Frontal cortex (tissue), 4 donors: ENCODE data around the gene SIDT2. TPM values are rescaled to one million over a fixed set of nuclear protein-coding genes. Genes with fewer than 3 reads are reported as not detected.
"Not testable (repeated sequence)": the region's sequence is repeated elsewhere in the genome, so short reads cannot be mapped to it uniquely, and the experiment has no call there.

Experiments used
- DNase-seq, 2 donors: peaks; one replicate each; pipeline ENCODE4 v3.0.0; 2012; ENCODE audit warnings: low spot score in 2 of 2
- FAIRE-seq: peaks from 2 replicates; lab custom pipeline; 2012; peaks lifted over from hg19 to GRCh38; lab: Jason Lieb, UNC
- total RNA-seq: library from RNA; depleted of rRNA; stranded (reverse); fragments of >200 nt; gene quantifications from one replicate; pipeline ENCODE4 v1.2.3, GENCODE V29; 2014
- donor health status: control.
- donor health status: control.
- donor health status: control.

The SIDT2 gene
- total RNA-seq, 1 donor from 2014 or later = 9.4 TPM

DNA sequence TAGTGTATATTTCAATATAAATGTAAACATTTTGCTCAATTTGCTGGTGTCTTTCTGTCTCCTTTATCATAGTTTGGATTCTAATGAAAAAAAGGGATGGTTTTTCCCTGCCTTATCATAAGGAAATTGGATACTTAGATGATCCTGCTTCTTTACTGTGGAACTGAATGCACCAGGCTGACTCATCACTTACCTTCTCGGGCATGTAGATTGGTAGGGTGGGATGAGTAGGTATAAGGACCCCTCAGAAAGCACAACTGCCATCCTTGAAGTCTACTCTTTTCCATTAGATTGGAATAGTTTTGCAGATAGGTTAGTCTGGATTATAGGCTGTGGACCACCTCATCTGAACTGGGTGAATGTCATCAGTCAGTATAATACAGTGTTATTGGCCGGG is 7.5 kb upstream of the SIDT2 start:
- no peak for FAIRE-seq
- DNase-seq = no peak

DNA sequence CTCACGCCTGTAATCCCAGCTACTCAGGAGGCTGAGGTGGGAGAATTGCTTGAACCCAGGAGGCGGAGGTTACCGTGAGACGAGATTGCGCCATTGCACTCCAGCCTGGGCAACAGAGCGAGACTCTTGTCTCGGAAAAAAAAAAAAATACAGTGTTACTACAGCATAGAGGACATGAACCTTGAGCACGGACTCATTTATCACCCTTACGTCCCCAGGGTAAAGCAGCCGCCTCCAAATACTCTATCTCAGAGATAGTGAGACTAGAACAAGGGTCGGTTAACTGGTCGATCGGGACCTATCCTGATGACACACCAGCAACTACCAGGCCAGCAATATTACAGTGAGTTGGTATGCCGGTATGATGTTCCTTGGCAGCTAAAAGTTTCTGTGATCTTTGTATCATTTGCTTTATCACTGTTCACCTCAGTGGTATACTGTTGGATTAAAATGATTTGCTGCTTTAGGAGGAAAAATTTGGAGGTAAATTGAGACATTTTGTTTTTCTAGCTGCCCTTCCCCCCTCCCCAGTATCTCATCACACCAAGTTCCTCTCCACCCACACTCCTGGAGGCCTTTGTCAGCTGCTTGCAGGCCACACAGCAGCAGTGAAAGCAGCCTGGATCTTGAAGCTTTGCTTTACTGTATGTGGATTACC is 7.0 kb upstream of the SIDT2 start:
- DNase-seq = no peak

DNA sequence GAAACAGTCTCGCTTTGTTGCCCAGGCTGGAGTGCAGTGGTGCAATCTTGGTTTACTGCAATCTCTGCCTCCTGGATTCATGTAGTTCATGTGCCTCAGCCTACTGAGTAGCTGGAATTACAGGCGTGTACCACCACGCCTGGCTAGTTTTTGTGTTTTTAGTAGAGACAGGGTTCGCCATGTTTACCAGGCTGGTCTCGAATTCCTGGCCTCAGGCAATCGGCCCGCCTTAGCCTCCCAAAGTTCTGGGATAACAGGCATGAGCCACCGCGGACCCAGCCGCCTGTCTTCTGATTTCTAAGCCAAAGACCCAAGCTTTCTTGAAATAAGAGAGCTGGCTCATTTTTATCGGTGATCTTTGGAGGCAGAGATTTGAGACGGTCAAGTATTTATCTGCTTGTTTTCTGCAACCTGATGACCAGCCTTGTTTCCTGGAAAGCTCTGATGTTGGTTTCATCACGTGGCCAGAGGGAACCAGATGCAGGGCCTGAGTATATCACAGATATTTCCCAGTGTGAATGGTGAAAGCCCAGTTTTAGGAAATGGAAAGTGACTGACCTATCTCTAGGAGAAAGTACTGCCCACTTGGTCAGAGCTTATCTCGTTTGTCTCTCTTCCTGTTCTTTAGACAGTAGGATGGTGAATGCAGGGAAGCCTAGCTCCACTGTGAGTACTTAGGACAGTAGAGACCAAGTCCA is 5.7 kb upstream of the SIDT2 start:
- FAIRE-seq = no peak
- DNase-seq = peak in 1 of 2 donors; percentile 3

More for the DNA sequence above, 7.0 kb upstream of the SIDT2 start:
- FAIRE-seq = no peak

DNA sequence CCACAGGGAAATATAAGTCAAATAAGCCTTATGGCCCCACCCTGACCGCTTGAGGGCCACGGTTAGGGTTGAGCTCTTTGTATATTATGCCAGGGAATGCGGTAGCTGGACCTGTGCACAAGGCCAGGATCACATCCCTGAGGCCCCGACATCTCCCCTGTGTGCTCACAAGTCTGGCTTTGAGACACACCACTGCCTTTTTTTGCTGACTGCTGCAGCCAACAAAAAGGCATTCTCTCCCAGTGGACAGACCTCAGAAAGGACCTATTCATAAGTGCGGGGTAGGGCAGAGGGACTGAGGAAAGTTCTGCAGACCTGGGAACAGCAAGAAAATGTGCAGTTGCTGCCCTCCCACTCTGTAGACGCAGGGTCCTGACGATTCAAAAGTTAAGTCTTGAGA is 3.4 kb upstream of the SIDT2 start:
- DNase-seq (peak in 1 of 2 donors; percentile 39), FAIRE-seq (no peak)

DNA sequence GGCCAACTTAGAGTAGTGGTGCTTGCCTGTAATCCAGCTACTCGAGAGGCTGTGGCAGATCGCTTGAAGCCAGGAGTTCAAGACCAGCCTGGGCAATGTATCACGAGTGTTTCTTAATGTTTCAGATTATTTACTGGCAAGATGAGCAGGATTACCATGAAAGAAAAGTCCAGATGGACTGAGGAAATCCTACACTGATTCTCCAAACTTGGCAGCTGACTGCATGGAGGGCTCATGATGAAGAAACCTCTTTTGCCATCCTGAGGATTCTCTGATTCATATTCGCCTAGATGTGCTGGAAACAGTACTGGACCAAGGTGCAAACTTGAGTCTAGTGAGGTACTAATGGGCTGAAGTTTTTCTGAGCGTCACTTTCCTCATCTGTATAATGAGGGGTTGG is 2.8 kb upstream of the SIDT2 start:
- FAIRE-seq = no peak
- peak in 1 of 2 donors; percentile 3 for DNase-seq

DNA sequence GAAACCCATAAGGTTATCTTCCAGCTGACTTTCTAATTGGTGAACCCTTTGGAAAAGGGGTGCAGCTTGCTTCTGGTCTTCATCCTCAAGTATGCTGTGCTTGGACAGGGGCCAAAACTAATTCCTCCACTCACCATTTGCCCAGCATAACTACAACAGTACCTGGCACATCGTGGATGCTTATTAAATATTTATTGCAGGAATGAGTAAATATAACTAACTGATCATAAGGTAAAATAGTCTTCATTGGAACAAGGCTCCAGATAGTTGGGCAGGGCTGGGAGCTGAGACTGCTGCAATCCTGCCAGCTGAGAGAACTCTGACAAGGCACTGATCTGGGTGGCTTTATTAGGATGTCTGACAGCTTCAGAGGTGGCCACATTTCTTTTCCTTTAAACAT is 2.4 kb upstream of the SIDT2 start:
- FAIRE-seq = no peak
- peak in 1 of 2 donors; percentile 3 for DNase-seq

DNA sequence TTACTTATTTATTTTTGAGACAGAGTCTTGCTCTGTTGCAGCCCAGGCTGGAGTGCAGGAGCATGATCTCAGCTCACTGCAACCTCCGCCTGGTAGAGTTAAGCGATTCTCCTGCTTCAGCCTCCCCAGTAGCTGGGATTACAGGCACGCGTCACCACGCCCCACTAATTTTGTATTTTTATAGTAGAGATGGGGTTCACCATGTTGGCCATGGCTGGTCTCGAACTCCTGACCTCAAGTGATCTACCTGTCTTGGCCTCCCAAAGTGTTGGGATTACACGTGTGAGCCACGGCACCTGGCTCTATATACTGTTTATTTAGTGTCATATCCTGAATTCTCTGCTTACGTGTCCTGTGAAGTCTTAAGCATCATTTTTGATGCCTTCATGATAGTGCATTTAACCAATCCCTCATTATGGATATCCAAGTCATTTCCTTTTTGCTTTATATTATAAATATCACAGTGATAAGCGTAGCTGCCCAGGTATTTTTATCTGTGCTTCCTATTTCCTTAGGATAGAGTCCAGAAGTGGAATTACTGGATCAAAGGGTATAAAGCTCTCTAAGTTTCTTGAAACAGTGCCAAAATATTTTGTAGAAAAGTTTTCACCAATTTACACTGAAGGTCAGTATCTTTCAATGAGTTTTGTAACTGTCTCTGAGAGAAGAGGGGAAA is 871 bp upstream of the SIDT2 start:
- peak in 1 of 2 donors; percentile 10 for DNase-seq
- no peak for FAIRE-seq

DNA sequence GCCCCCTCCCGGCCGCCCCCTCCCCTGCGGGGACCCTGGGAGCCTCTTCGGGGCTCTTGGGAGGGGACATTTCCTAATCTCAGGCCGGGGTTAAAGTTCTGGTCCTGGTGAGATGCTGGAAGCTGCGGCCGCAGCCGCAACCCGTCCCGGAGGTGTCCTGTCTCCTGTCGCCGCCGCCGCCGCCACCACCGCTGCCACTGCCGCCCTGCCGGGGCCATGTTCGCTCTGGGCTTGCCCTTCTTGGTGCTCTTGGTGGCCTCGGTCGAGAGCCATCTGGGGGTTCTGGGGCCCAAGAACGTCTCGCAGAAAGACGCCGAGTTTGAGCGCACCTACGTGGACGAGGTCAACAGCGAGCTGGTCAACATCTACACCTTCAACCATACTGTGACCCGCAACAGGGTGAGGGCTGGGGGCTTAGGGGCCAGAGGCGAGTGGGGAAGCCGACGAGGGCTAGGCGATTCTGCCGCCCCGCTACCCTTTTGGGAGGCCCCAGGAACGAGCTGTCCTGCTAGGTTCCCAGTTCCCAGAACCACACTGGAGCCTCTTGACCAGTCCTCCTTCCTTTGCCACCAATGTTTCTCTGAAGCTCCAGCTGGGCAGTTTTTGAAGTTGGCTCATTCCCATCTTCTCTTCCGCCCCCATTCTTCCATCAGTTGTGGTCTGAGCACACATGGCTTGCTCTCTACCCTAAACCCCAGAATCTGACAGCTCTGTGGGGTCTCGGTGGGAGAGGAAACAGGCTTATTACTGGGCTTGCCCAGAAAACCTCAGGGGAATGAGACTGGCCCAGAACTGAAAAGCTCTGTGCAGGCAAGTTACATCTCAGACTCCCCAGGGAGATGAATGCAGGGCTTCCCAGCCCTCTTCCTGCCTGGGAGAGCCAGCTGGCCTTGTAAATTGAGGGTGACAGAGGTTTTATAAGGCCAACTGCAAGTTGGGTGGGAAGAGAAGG is 781 bp downstream of the SIDT2 start:
- no peak for FAIRE-seq
- peak; percentile 37 to 44 for DNase-seq

DNA sequence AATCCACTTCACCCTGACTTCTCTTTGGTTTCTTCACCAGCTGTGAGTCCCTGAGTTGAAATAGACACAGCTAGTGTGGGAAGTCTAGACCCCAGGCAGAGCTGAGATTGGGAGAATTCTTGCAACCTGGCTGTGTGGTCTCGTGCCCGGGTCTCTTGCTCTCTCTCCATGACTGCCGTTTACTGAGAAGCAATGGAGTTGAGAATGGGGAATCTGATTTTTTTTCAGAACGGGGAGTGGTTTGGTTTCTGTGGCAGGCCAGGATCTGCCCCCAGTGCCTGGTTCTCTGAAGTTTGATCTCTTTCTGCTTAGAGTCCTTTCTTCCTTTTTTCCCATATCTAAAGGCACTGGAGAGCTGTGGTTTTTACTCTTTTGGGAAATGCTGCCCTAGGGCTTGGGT is 1.5 kb downstream of the SIDT2 start:
- DNase-seq (peak; percentile 6 to 14), FAIRE-seq (no peak)

DNA sequence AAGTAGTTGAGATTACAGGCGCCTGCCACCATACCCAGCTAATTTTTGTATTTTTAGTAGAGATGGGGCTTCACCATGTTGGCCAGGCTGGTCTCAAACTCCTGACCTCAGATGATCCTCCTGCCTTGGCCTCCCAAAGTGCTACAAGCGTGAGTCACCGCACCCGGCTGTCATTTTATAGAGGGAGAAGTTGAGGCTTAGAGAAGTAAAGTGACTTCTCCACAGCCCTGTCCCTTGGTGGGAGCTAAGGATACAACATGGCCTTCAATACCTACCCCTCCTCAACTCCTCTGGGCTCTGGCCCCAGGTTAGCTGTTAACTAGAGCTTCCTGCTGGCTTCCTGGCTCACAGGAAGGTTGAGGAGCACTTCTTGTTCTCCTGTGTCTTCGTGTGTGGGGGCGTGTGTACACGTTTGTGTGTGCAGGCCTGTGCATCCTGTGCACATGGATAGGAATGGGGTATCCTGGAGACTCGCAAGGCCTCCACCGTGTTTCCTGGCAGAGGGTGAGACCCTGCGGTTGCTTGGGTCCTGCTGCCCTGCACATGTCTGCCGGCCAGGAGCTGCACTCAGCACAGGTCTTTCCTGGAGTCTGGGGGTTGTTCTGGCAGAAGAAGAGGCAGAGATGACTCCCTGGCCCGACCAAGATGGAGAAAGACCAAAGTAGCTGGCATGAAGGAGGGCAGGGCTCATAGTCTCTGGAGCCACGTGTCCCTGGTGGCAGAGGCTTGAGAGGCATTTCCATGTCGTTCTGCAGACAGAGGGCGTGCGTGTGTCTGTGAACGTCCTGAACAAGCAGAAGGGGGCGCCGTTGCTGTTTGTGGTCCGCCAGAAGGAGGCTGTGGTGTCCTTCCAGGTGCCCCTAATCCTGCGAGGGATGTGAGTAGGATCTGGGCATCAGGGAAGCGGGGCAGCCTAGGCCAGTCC is 2.4 kb downstream of the SIDT2 start:
- peak; percentile 69 to 73 for DNase-seq
- FAIRE-seq = no peak

DNA sequence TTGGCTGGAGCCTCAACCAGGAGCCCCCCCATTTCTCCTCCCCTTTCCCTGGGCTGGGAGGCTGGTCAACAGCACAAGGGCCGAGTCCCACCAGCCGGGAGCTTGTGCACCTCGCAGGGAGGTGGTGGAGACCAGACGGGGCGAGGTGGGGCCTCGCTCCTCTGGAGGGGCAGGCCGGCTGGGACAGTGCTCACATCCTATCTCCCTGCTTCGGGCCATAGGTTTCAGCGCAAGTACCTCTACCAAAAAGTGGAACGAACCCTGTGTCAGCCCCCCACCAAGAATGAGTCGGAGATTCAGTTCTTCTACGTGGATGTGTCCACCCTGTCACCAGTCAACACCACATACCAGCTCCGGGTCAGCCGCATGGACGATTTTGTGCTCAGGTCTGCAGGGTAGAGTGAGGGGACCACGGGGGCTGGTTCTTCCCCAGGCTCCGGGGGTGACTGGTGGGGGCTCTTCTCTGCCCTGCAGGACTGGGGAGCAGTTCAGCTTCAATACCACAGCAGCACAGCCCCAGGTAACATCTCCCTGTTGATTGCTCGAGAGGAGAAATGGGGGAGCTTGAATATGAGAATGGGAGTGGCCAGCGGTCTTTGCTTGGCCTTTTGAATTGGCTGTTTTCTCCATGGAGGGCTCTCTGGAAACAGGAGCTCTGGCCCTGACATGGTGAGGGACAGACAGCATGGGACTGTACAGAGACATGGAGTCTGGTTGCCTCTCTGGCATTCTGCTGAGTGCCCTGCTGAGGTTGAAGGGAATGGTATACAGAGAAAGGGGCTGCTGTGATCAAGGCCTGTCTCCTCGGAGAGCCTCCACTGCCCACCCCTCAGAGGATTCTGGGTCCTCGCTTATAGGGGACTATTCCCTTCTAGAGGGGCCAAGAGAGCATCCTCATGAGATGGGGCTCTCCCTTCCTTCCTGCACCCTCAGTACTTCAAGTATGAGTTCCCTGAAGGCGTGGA is 3.3 kb downstream of the SIDT2 start:
- peak in 1 of 2 donors; percentile 5 for DNase-seq
- no peak for FAIRE-seq

DNA sequence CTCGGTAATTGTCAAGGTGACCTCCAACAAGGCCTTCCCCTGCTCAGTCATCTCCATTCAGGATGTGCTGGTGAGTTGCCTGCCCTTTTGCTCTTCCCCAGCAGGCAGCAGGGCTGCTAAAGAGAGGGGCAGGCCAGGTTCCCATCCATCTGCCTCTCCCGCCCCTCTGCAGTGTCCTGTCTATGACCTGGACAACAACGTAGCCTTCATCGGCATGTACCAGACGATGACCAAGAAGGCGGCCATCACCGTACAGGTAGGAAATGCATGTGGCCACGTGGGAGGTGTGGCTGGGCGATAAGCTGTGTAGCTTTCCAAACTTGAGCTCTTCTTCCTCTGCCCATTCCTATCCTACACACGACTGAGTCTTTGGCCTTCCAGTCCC is 4.0 kb downstream of the SIDT2 start:
- no peak for FAIRE-seq

DNA sequence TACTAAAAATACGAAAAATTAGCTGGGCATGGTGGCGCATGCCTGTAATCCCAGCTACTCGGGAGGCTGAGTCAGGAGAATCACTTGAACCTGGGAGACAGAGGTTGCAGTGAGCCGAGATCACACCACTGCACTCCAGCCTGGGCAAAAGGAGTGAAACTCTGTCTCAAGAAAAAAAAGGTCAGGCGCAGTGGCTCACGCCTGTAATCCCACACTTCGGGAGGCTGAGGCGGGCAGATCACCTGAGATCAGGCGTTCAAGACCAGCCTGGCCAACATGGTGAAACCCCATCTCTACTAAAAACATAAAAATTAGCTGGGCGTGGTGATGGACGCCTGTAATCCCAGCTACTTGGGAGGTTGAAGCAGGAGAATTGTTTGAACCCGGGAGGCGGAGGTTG is 4.6 kb downstream of the SIDT2 start:
- not testable (repeated sequence) for DNase-seq, FAIRE-seq

More for the DNA sequence above, 4.0 kb downstream of the SIDT2 start:
- DNase-seq = no peak

DNA sequence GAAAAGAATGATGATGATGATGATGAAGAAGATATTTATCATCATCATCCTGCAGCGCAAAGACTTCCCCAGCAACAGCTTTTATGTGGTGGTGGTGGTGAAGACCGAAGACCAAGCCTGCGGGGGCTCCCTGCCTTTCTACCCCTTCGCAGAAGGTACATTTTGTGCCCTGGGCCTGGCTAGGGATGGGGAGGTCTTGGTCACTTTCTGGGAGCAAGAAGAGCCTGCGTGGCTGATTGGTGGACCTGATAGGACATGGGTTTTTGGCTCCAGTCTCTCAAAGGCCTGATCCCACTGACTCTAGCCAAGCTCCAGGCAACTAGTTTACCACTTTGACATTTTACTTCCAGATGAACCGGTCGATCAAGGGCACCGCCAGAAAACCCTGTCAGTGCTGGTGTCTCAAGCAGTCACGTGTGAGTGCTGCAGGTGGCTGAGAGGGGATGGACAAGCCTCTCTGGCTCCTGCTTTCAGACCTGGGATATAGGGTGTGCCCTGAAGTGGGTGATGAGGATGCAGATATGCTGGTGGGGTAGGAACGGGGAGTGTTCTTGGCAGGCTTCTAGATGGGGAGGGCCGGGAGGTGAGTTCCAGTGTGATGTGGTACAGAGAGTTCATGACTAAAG is 5.3 kb downstream of the SIDT2 start:
- peak in 1 of 2 donors; percentile 4 for DNase-seq
- no peak for FAIRE-seq

DNA sequence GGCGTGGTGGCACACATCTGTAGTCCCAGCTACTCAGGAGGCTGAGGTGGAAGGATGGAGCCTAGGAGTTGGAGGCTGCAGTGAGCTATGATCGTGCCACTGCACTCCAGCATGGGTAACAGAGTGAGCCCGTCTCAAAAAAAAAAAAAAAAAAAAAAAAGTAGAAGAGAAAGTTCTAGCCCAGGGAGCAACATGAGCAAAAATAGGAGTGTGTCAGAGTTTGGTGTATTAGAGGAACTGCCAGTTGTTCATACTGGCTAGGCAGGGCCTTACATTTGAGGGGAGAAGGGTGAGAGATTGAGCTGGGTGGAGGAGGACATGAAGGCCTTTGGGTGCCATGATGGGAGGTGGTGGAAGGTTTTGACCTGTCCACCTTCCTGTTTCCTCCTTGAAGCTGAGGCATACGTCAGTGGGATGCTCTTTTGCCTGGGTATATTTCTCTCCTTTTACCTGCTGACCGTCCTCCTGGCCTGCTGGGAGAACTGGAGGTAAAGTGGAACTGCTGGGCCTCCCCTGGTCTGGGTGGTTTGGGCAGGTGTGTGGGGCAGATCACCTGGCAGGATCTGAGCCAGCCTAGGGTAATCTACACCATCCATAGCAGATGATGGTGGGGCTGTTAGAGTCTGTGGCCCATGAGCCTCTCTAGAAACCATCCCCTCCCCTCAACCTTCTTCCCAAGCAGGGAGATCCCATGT is 7.3 kb downstream of the SIDT2 start:
- FAIRE-seq (no peak), DNase-seq (peak in 1 of 2 donors; percentile 10)

DNA sequence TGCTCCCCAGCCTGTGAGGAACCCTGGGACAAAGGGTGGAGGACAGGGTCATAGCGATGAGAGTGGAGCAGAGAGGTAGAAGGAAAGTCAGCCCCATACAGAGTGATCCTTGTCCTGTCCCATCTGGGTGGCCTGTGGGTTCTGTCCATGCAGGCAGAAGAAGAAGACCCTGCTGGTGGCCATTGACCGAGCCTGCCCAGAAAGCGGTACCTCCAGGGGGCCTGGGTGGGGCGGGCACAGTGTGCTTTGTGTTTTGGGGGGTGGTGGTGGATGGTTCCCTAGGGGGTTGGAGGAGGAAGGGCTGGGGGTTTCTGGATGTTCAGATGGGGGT is 7.9 kb downstream of the SIDT2 start:
- FAIRE-seq (no peak), DNase-seq (peak in 1 of 2 donors; percentile 6)

DNA sequence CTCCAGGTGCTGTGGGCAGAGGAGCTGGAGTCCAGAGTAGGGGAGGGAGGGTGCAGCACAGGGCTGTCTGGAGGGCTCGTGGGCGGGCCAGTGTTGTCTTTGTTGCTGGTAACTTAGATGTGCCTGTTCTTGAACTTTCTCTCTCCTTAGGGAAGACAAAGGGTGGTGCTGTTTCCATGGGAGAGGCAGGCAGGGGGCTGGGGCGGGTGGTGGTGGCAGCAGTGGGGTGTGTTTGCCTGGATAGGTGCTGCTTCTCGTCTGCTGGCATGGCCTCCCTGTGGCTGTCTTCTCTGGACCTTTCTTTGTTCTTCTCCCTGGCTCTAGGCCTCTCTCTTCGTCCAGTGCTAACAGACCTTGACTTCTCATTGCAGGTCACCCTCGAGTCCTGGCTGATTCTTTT is 8.5 kb downstream of the SIDT2 start:
- DNase-seq = peak in 1 of 2 donors; percentile 1

More for the DNA sequence above, 8.5 kb downstream of the SIDT2 start:
- FAIRE-seq = no peak
